ENCODE results near the gene PRDM10. TPM values are rescaled to one million over a fixed set of nuclear protein-coding genes. Genes with fewer than 3 reads are reported as not detected.

PRDM10 gene
- total RNA-seq, 1 donor: 8.0 TPM

- TF ChIP-seq, protein P1, sequence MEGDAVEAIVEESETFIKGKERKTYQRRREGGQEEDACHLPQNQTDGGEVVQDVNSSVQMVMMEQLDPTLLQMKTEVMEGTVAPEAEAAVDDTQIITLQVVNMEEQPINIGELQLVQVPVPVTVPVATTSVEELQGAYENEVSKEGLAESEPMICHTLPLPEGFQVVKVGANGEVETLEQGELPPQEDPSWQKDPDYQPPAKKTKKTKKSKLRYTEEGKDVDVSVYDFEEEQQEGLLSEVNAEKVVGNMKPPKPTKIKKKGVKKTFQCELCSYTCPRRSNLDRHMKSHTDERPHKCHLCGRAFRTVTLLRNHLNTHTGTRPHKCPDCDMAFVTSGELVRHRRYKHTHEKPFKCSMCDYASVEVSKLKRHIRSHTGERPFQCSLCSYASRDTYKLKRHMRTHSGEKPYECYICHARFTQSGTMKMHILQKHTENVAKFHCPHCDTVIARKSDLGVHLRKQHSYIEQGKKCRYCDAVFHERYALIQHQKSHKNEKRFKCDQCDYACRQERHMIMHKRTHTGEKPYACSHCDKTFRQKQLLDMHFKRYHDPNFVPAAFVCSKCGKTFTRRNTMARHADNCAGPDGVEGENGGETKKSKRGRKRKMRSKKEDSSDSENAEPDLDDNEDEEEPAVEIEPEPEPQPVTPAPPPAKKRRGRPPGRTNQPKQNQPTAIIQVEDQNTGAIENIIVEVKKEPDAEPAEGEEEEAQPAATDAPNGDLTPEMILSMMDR (IDR thresholded peaks at IDR 0.05; ENCODE audit: extremely low read depth, low read depth, low read length): no peak
- DNase-seq (ENCODE audit: insufficient read length, low spot score, missing footprints): no peak
- H4K20me1 ChIP-seq (ENCODE audit: insufficient read depth, low read length): peaks cover 3% of the 10 kb centered on the region
- H3K4me3 ChIP-seq (ENCODE audit: insufficient read depth, low read length): peak overlapping the region; percentile 82
- H3K4me1 ChIP-seq (ENCODE audit: insufficient read depth, low read length): peaks cover 13% of the 10 kb centered on the region
- H3K27me3 ChIP-seq (ENCODE audit: insufficient read depth, low read length): no peaks in the 10 kb centered on the region
- H2AFZ ChIP-seq (ENCODE audit: low read length): no peak overlapping the region
- H3K36me3 ChIP-seq (ENCODE audit: insufficient read depth, low read length): no peaks in the 10 kb centered on the region
- peak overlapping the region; percentile 68 for H3K27ac ChIP-seq (ENCODE audit: low read depth, low read length)
- peaks cover 49% of the 10 kb centered on the region for H3K79me2 ChIP-seq (ENCODE audit: insufficient read depth, low read length)
- H3K4me2 ChIP-seq (ENCODE audit: insufficient read depth, low read length): peak overlapping the region; percentile 97
- no peaks in the 10 kb centered on the region for H3K9me3 ChIP-seq (ENCODE audit: low read depth, low read length)
These were observed 2.0 kb downstream of the PRDM10 start for GRCh38 chr11:130000552-130001176.

DNA sequence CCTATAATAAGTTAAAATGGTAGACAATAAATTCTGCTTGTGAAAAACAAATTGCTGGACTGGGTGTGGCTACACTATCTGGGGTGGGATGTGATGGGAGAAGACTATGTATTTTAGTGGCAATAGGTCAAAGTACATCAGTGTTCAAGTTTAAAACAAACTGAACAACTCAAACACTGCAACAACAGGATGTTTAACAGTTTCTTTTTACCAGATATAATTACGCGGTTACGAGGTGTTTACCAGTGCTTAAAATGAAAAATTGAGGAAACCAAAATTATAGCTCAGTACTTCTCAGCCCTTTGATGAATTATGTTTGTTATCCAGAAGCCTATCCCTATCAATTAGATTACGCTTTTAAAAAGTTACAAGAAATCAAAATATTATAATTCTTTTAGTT, 3.2 kb downstream of the PRDM10 start:
- Histone ChIP-seq H3K36me3 (ENCODE audit: insufficient read depth, low read length) (no peaks in the 10 kb centered on the region), H3K27me3 (ENCODE audit: insufficient read depth, low read length) (no peaks in the 10 kb centered on the region), H4K20me1 (ENCODE audit: insufficient read depth, low read length) (peaks cover 3% of the 10 kb centered on the region), H2AFZ (ENCODE audit: low read length) (no peak overlapping the region), H3K4me2 (ENCODE audit: insufficient read depth, low read length) (no peak overlapping the region), H3K4me3 (ENCODE audit: insufficient read depth, low read length) (no peak overlapping the region), H3K4me1 (ENCODE audit: insufficient read depth, low read length) (peaks cover 13% of the 10 kb centered on the region), H3K27ac (ENCODE audit: low read depth, low read length) (no peak overlapping the region), H3K9me3 (ENCODE audit: low read depth, low read length) (no peaks in the 10 kb centered on the region), H3K79me2 (ENCODE audit: insufficient read depth, low read length) (peaks cover 53% of the 10 kb centered on the region)
- DNase-seq (ENCODE audit: insufficient read length, low spot score, missing footprints): no peak
- TF ChIP-seq, protein P1 (IDR thresholded peaks at IDR 0.05; ENCODE audit: extremely low read depth, low read depth, low read length): no peak

DNA sequence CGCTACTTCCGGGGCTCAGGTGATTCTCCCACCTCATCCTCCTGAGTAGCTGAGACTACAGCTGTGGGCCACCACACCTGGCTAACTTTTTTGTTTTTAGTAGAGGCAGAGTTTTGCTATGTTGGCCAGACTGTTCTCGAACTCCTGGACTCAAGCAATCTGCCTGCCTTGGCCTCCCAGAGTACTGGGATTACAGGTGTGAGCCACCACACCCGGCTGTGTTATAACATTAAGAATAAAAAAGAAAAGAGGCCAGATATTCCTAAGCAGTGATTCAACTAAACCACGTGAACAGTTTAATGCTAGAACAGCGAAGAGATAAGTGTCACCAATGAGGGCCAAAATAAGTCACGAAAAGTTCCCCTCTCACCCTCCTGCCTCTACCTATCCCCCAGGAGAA, 3.7 kb downstream of the PRDM10 start:
- no peak overlapping the region for H3K27ac ChIP-seq (ENCODE audit: low read depth, low read length)
- H3K27me3 ChIP-seq (ENCODE audit: insufficient read depth, low read length): no peaks in the 10 kb centered on the region
- H3K9me3 ChIP-seq (ENCODE audit: low read depth, low read length): no peaks in the 10 kb centered on the region
- H2AFZ ChIP-seq (ENCODE audit: low read length): no peak overlapping the region
- DNase-seq (ENCODE audit: insufficient read length, low spot score, missing footprints): no peak
- H4K20me1 ChIP-seq (ENCODE audit: insufficient read depth, low read length): peaks cover 3% of the 10 kb centered on the region
- TF ChIP-seq, protein P1 (IDR thresholded peaks at IDR 0.05; ENCODE audit: extremely low read depth, low read depth, low read length): no peak
- no peaks in the 10 kb centered on the region for H3K36me3 ChIP-seq (ENCODE audit: insufficient read depth, low read length)
- peaks cover 9% of the 10 kb centered on the region for H3K4me1 ChIP-seq (ENCODE audit: insufficient read depth, low read length)
- H3K4me2 ChIP-seq (ENCODE audit: insufficient read depth, low read length): no peak overlapping the region
- H3K79me2 ChIP-seq (ENCODE audit: insufficient read depth, low read length): peaks cover 53% of the 10 kb centered on the region
- H3K4me3 ChIP-seq (ENCODE audit: insufficient read depth, low read length): no peak overlapping the region

GRCh38 chr11:129998107-129998506, 4.5 kb downstream of the PRDM10 start:
- no peak overlapping the region for H3K4me2 ChIP-seq (ENCODE audit: insufficient read depth, low read length)
- no peak overlapping the region for H3K27ac ChIP-seq (ENCODE audit: low read depth, low read length)
- DNase-seq (ENCODE audit: insufficient read length, low spot score, missing footprints): no peak
- H2AFZ ChIP-seq (ENCODE audit: low read length): no peak overlapping the region
- H4K20me1 ChIP-seq (ENCODE audit: insufficient read depth, low read length): peaks cover 3% of the 10 kb centered on the region
- H3K4me3 ChIP-seq (ENCODE audit: insufficient read depth, low read length): no peak overlapping the region
- TF ChIP-seq, protein P1 (IDR thresholded peaks at IDR 0.05; ENCODE audit: extremely low read depth, low read depth, low read length): no peak
- H3K4me1 ChIP-seq (ENCODE audit: insufficient read depth, low read length): peaks cover 6% of the 10 kb centered on the region
- no peaks in the 10 kb centered on the region for H3K36me3 ChIP-seq (ENCODE audit: insufficient read depth, low read length)
- no peaks in the 10 kb centered on the region for H3K9me3 ChIP-seq (ENCODE audit: low read depth, low read length)
- no peaks in the 10 kb centered on the region for H3K27me3 ChIP-seq (ENCODE audit: insufficient read depth, low read length)
- H3K79me2 ChIP-seq (ENCODE audit: insufficient read depth, low read length): peaks cover 53% of the 10 kb centered on the region
